Activated naive CD8-positive, alpha-beta T cell treated with anti-CD3 and anti-CD28 coated beads, Interleukin-2, amount 50 U/mL, for 24 hours (primary cell): ENCODE results near the gene BNIP3.
"Not testable (repeated sequence)": the region's sequence is repeated elsewhere in the genome, so short reads cannot be mapped to it uniquely, and the experiment has no call there.

ENCODE experiments used
- ATAC-seq: fragments of 150-1000 bp; cut with Tn5 transposase; one replicate; pipeline ENCODE4 v1.10.0; 2021
- DNase-seq: peaks from one replicate; pipeline ENCODE4 v3.0.0; 2021
- H3K27ac Mint-ChIP-seq: one replicate; pipeline ENCODE4 v1.8.0; 2021; ENCODE audit warnings: mild to moderate bottlenecking, mixed read lengths
- H3K27me3 Mint-ChIP-seq: one replicate; pipeline ENCODE4 v1.8.0; 2021; ENCODE audit warnings: mixed read lengths
- H3K36me3 Mint-ChIP-seq: one replicate; pipeline ENCODE4 v1.8.0; 2021; ENCODE audit warnings: low read depth, mixed read lengths
- H3K4me1 Mint-ChIP-seq: one replicate; pipeline ENCODE4 v1.8.0; 2021; ENCODE audit warnings: mixed read lengths
- H3K4me3 Mint-ChIP-seq: one replicate; pipeline ENCODE4 v1.8.0; 2021; ENCODE audit warnings: mild to moderate bottlenecking, moderate library complexity, mixed read lengths
- H3K9me3 Mint-ChIP-seq: one replicate; pipeline ENCODE4 v1.8.0; 2021; ENCODE audit warnings: mixed read lengths

BNIP3 gene

DNA sequence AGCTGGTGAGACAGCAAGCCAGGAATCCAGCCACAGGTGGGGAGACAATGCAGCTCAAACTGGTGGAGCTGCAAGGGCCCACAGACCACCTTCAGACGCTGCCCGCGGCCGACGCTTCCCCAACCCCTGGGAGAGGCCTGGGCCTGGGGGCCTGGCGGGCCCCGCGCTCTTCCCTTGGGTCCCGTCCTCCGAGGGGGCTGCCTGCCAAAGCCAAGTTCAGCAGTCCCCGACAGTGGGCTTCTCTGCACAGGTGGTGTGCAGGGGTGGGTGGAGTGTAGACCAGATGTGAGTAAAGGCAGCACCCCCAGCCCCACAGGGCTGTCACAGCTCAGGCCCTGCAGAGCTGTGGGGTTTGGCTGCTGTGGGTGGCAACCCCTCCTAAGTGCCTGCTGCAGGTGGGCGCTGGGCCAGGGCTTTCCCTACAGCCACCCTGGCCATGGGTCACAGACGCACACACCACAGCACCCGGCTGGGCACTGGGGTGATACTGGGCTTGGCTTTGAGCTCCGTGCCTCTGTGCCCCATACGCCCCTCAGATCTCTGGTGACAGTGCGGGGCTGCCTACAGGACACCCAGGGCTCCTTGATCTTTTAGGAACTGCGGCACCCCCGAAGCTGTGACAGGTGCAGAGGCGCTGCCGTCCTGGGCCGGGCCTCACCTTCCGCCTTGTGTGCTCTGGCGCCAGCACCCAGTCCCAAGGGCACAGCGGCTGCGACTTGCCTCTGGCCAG lies 20.5 kb downstream of the BNIP3 start:
- peaks cover 22% of the 10 kb centered on the region for H3K4me1 Mint-ChIP-seq
- H3K4me3 Mint-ChIP-seq = no peak overlapping the region
- H3K36me3 Mint-ChIP-seq = peaks cover 27% of the 10 kb centered on the region
- H3K27ac Mint-ChIP-seq = no peak overlapping the region
- no peaks in the 10 kb centered on the region for H3K27me3 Mint-ChIP-seq
- H3K9me3 Mint-ChIP-seq = no peaks in the 10 kb centered on the region
- ATAC-seq (no peak), DNase-seq (no peak)

- H3K27ac Mint-ChIP-seq = no peak overlapping the region
- peaks cover 18% of the 10 kb centered on the region for H3K4me1 Mint-ChIP-seq
- no peak for ATAC-seq
Observed at GRCh38 chr10:131960631-131961046, 21.1 kb downstream of the BNIP3 start.

DNA sequence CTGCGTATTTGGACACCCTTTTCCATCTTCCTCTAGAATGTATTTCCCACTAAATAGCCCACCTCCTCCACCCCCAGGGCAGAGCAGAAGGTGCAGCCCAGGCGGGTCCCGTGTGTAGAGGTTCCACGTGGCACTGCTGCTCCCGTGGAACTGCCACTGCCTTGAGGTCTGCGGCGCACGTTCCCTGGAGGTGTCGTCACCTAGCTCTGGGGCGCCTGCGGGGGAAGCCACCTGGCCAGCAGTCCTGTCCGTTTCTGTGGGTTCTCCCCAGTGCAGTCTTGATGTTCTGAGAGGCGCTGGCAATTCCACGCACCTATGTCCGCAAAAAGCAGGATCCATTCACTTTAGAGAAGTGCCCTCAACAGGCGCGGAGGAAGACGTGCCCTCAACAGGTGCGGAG lies 21.9 kb downstream of the BNIP3 start:
- ATAC-seq (no peak), DNase-seq (no peak)
- peaks cover 11% of the 10 kb centered on the region for H3K4me1 Mint-ChIP-seq
- no peak overlapping the region for H3K27ac Mint-ChIP-seq
- no peaks in the 10 kb centered on the region for H3K9me3 Mint-ChIP-seq
- peaks cover 32% of the 10 kb centered on the region for H3K36me3 Mint-ChIP-seq
- no peaks in the 10 kb centered on the region for H3K27me3 Mint-ChIP-seq
- no peak overlapping the region for H3K4me3 Mint-ChIP-seq

More at GRCh38 chr10:131960631-131961046, 21.1 kb downstream of the BNIP3 start:
- H3K36me3 Mint-ChIP-seq = peaks cover 28% of the 10 kb centered on the region
- DNase-seq = no peak
- no peak overlapping the region for H3K4me3 Mint-ChIP-seq
- no peaks in the 10 kb centered on the region for H3K9me3 Mint-ChIP-seq
- no peaks in the 10 kb centered on the region for H3K27me3 Mint-ChIP-seq

DNA sequence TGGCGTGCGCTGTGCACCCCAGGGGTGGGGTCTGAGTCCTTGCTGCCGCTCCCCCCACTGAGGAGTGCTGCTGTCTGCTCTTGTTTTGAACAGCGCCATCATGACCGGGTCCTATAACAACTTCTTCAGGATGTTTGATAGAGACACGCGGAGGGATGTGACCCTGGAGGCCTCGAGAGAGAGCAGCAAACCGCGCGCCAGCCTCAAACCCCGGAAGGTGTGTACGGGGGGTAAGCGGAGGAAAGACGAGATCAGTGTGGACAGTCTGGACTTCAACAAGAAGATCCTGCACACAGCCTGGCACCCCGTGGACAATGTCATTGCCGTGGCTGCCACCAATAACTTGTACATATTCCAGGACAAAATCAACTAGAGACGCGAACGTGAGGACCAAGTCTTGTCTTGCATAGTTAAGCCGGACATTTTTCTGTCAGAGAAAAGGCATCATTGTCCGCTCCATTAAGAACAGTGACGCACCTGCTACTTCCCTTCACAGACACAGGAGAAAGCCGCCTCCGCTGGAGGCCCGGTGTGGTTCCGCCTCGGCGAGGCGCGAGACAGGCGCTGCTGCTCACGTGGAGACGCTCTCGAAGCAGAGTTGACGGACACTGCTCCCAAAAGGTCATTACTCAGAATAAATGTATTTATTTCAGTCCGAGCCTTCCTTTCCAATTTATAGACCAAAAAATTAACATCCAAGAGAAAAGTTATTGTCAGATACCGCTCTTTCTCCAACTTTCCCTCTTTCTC lies 26.0 kb downstream of the BNIP3 start:
- H3K9me3 Mint-ChIP-seq = no peaks in the 10 kb centered on the region

GRCh38 chr10:131954356-131954965 lies 27.3 kb downstream of the BNIP3 start:
- Mint-ChIP-seq H3K4me3 (no peak overlapping the region), H3K27me3 (no peaks in the 10 kb centered on the region), H3K4me1 (no peaks in the 10 kb centered on the region), H3K9me3 (no peaks in the 10 kb centered on the region), H3K36me3 (peaks cover 48% of the 10 kb centered on the region), H3K27ac (no peak overlapping the region)
- no peak for ATAC-seq
- no peak for DNase-seq

More for the DNA sequence above, 26.0 kb downstream of the BNIP3 start:
- Mint-ChIP-seq H3K27me3 (no peaks in the 10 kb centered on the region), H3K4me3 (no peak overlapping the region), H3K4me1 (no peaks in the 10 kb centered on the region), H3K36me3 (peaks cover 44% of the 10 kb centered on the region), H3K27ac (no peak overlapping the region)
- no peak for DNase-seq
- no peak for ATAC-seq

DNA sequence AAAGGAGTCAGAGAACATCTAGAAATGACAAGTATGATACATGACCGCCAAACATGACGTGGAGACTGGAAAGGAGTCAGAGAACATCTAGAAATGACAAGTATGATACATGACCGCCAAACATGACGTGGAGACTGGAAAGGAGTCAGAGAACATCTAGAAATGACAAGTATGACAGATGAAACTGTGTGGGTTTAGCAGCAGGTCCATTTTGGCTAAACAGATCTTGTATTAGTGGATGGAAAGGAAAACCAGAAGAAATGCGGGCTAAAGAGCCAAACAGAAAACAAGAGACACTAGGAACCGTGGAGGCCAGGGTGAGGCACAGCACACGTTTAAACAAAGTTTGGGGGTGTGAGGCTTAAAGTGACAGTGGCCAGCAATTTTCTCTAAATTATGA lies 31.8 kb downstream of the BNIP3 start:
- ATAC-seq, H3K4me1 Mint-ChIP-seq, H3K27ac Mint-ChIP-seq, H3K4me3 Mint-ChIP-seq, DNase-seq, H3K9me3 Mint-ChIP-seq, H3K27me3 Mint-ChIP-seq: not testable (repeated sequence)
- H3K36me3 Mint-ChIP-seq = peaks cover 54% of the 10 kb centered on the region

GRCh38 chr10:131949041-131949862 lies 32.5 kb downstream of the BNIP3 start:
- no peaks in the 10 kb centered on the region for H3K9me3 Mint-ChIP-seq
- H3K27me3 Mint-ChIP-seq = no peaks in the 10 kb centered on the region
- no peak for DNase-seq
- H3K36me3 Mint-ChIP-seq = peaks cover 51% of the 10 kb centered on the region
- no peak overlapping the region for H3K27ac Mint-ChIP-seq
- no peak overlapping the region for H3K4me3 Mint-ChIP-seq
- no peak for ATAC-seq
- no peaks in the 10 kb centered on the region for H3K4me1 Mint-ChIP-seq

GRCh38 chr10:131948501-131948900 lies 33.2 kb downstream of the BNIP3 start:
- Mint-ChIP-seq H3K27me3 (no peaks in the 10 kb centered on the region), H3K4me3 (no peak overlapping the region), H3K4me1 (no peaks in the 10 kb centered on the region), H3K27ac (no peak overlapping the region), H3K36me3 (peaks cover 52% of the 10 kb centered on the region), H3K9me3 (no peaks in the 10 kb centered on the region)
- ATAC-seq = no peak
- no peak for DNase-seq

- no peaks in the 10 kb centered on the region for H3K9me3 Mint-ChIP-seq
- H3K27ac Mint-ChIP-seq = no peak overlapping the region
- peaks cover 50% of the 10 kb centered on the region for H3K36me3 Mint-ChIP-seq
- no peak for DNase-seq
- no peaks in the 10 kb centered on the region for H3K27me3 Mint-ChIP-seq
- H3K4me1 Mint-ChIP-seq = peaks cover 1% of the 10 kb centered on the region
- no peak for ATAC-seq
- H3K4me3 Mint-ChIP-seq = no peak overlapping the region
Observed at GRCh38 chr10:131947631-131948347, 33.9 kb downstream of the BNIP3 start.

DNA sequence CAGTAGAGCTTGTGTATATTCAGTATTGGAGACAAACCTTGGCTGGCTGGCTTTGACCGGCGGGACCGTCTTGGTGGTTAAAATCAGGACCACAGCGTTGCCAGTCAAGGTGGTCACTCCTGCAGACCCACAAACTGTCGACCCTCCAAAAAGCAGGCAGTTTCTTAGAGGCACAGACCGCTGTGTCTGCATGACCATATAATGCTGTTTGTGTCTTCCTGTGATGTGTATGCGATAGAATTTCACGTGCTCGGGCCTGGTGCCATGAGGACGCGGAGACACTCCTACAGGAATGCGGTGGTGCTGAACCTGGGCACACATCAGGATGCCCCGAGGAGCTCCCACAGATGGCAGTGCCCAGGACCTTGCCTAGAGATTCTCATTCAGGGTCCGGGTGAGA lies 34.8 kb downstream of the BNIP3 start:
- peaks cover 50% of the 10 kb centered on the region for H3K36me3 Mint-ChIP-seq

DNA sequence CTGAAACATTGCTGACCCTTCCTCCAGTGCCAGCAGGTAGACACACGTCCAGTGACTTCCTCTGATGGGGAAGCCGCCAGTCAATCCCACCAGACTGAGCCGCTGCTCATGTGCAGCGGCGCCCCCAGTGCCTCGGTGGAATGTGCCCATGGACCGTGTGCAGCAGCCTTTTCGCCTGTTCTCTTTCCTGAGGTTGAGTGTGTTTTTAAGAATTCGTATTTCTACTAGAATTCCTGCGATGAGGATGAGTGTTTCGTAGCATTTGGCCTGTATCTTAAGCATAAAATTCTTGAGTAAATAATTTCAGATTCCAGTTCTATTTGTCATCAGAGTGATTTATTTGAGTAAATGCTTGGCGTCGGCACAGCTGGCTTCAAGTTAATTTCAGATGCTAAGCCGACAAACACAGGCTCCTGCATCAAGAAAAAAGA lies 35.4 kb downstream of the BNIP3 start:
- no peak for ATAC-seq
- no peak for DNase-seq
- no peak overlapping the region for H3K27ac Mint-ChIP-seq
- peaks cover 52% of the 10 kb centered on the region for H3K36me3 Mint-ChIP-seq
- no peak overlapping the region for H3K4me3 Mint-ChIP-seq
- H3K4me1 Mint-ChIP-seq = peaks cover 1% of the 10 kb centered on the region
- no peaks in the 10 kb centered on the region for H3K9me3 Mint-ChIP-seq
- H3K27me3 Mint-ChIP-seq = no peaks in the 10 kb centered on the region

More for the DNA sequence above, 34.8 kb downstream of the BNIP3 start:
- DNase-seq (no peak), ATAC-seq (no peak)
- Mint-ChIP-seq H3K4me3 (no peak overlapping the region), H3K4me1 (peaks cover 1% of the 10 kb centered on the region), H3K27ac (no peak overlapping the region), H3K27me3 (no peaks in the 10 kb centered on the region), H3K9me3 (no peaks in the 10 kb centered on the region)

- no peak for DNase-seq
- no peak overlapping the region for H3K27ac Mint-ChIP-seq
- no peaks in the 10 kb centered on the region for H3K27me3 Mint-ChIP-seq
- no peak overlapping the region for H3K4me3 Mint-ChIP-seq
- ATAC-seq = no peak
- peaks cover 57% of the 10 kb centered on the region for H3K36me3 Mint-ChIP-seq
- H3K9me3 Mint-ChIP-seq = no peaks in the 10 kb centered on the region
- peaks cover 1% of the 10 kb centered on the region for H3K4me1 Mint-ChIP-seq
Observed at GRCh38 chr10:131944976-131945695, 36.6 kb downstream of the BNIP3 start.

DNA sequence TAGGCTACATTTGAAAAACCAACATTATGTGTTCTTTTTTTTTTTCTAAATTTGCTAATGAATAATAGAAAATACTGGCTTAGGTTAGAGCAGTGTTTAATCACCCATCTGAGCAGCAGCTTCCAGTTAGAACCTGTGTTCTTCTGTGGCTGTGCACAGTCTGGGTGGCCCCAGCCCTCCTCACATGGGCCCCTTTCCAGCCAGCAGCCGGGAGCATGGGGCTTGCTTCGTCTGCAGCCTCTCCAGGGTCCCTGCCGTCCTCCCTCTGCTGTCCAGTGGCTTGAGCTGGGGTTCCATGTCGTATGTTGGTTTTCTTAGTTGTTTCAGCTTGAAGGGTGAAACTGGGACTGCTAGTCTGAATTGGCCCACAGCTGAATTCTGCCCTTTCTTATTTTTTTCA lies 37.3 kb downstream of the BNIP3 start:
- H3K36me3 Mint-ChIP-seq = peaks cover 57% of the 10 kb centered on the region
- H3K27ac Mint-ChIP-seq = no peak overlapping the region
- no peak overlapping the region for H3K4me3 Mint-ChIP-seq
- DNase-seq (no peak), ATAC-seq (no peak)
- H3K4me1 Mint-ChIP-seq = peaks cover 1% of the 10 kb centered on the region
- H3K27me3 Mint-ChIP-seq = no peaks in the 10 kb centered on the region
- H3K9me3 Mint-ChIP-seq = no peaks in the 10 kb centered on the region
